Neuronal stem cell (in vitro differentiated cells): ENCODE data around the gene KLRC3.
A peak's percentile ranks its signal among the peaks of the same experiment; 100 is the strongest.
"Not testable (repeated sequence)": the region's sequence is repeated elsewhere in the genome, so short reads cannot be mapped to it uniquely, and the experiment has no call there.

ENCODE experiments used
- DNase-seq: peaks from one replicate; pipeline ENCODE4 v3.0.0-alpha.2; 2013; ENCODE audit warnings: low spot score
- H2AFZ ChIP-seq: one replicate; pipeline ENCODE4 v1.6.1; 2013; ENCODE audit warnings: mild to moderate bottlenecking, low read length, inconsistent platforms
- H2AK5ac ChIP-seq: 2 replicates; pipeline ENCODE4 v1.6.1; 2013; ENCODE audit warnings: low read depth, mild to moderate bottlenecking, inconsistent platforms, low read length, moderate library complexity, mixed read lengths
- H2BK120ac ChIP-seq: 2 replicates; pipeline ENCODE4 v1.6.1; 2013; ENCODE audit warnings: low read depth, mild to moderate bottlenecking, inconsistent platforms, low read length, moderate library complexity, mixed read lengths
- H2BK12ac ChIP-seq: one replicate; pipeline ENCODE4 v1.6.1; 2013; ENCODE audit warnings: low read length, inconsistent platforms
- H2BK15ac ChIP-seq: 2 replicates; pipeline ENCODE4 v1.6.1; 2013; ENCODE audit warnings: mild to moderate bottlenecking, low read length, inconsistent platforms, mixed read lengths
- H2BK5ac ChIP-seq: one replicate; pipeline ENCODE4 v1.6.1; 2013; ENCODE audit warnings: inconsistent platforms, mild to moderate bottlenecking, low read length, moderate library complexity
- H3K14ac ChIP-seq: one replicate; pipeline ENCODE4 v1.6.1; 2013; ENCODE audit warnings: low read length, inconsistent platforms
- H3K18ac ChIP-seq: 2 replicates; pipeline ENCODE4 v1.6.1; 2013; ENCODE audit warnings: low read length, inconsistent platforms
- H3K23ac ChIP-seq: 2 replicates; pipeline ENCODE4 v1.6.1; 2013; ENCODE audit warnings: low read depth, mild to moderate bottlenecking, mixed read lengths, low read length, inconsistent platforms; ENCODE audit not compliant: poor library complexity
- H3K27ac ChIP-seq: replicated peaks from 3 replicates; pipeline ENCODE4 v1.5.1; 2013; ENCODE audit warnings: low read length, inconsistent platforms
- H3K27me3 ChIP-seq, 3 experiments: 2 replicates each; pipeline ENCODE4 v1.6.1; 2013; ENCODE audit warnings: low read length in 3 of 3, mild to moderate bottlenecking in 2 of 3, inconsistent platforms in 1 of 3, low read depth in 1 of 3, mixed read lengths in 1 of 3, moderate library complexity in 1 of 3; ENCODE audit not compliant: control insufficient read depth in 3 of 3, insufficient read depth in 3 of 3
- H3K36me3 ChIP-seq, 2 donors: replicated peaks in 1 of 2; 2 replicates each; pipeline ENCODE4 v1.6.1; 2013; ENCODE audit warnings: low read length in 2 of 2; ENCODE audit not compliant: control insufficient read depth in 2 of 2, insufficient read depth in 2 of 2
- H3K4ac ChIP-seq: 2 replicates; pipeline ENCODE4 v1.6.1; 2013; ENCODE audit warnings: inconsistent platforms, mild to moderate bottlenecking, low read length, moderate library complexity
- H3K4me1 ChIP-seq, 2 donors: 1 replicate in 1 of 2; 2 replicates in 1 of 2; pipeline ENCODE4 v1.6.1; 2013; ENCODE audit warnings: low read length in 2 of 2, low read depth in 1 of 2; ENCODE audit not compliant: control insufficient read depth in 2 of 2, insufficient read depth in 1 of 2
- H3K4me2 ChIP-seq: one replicate; pipeline ENCODE4 v1.6.1; 2013; ENCODE audit warnings: mild to moderate bottlenecking, low read length, inconsistent platforms; ENCODE audit not compliant: insufficient read depth, poor library complexity, severe bottlenecking
- H3K4me3 ChIP-seq, 2 donors: 2 replicates each; pipeline ENCODE4 v1.5.1; 2013; ENCODE audit warnings: low read length in 2 of 2, mild to moderate bottlenecking in 2 of 2, inconsistent platforms in 1 of 2, moderate library complexity in 1 of 2
- H3K79me1 ChIP-seq: one replicate; pipeline ENCODE4 v1.6.1; 2013; ENCODE audit warnings: low read depth, mild to moderate bottlenecking, inconsistent platforms, low read length, moderate library complexity
- H3K9ac ChIP-seq: one replicate; pipeline ENCODE4 v1.6.1; 2013; ENCODE audit warnings: mild to moderate bottlenecking, low read depth, low read length, inconsistent platforms; ENCODE audit not compliant: poor library complexity
- H3K9me3 ChIP-seq, 2 donors: replicated peaks in 1 of 2; 2 replicates each; pipeline versions ENCODE3 to v1.6.1; 2013; ENCODE audit warnings: low read length in 2 of 2, mild to moderate bottlenecking in 2 of 2, inconsistent platforms in 1 of 2, low read depth in 1 of 2, mixed read lengths in 1 of 2, moderate library complexity in 1 of 2; ENCODE audit not compliant: control insufficient read depth in 2 of 2, insufficient read depth in 1 of 2
- H4K8ac ChIP-seq: one replicate; pipeline ENCODE4 v1.6.1; 2013; ENCODE audit warnings: low read depth, mild to moderate bottlenecking, inconsistent platforms, low read length, moderate library complexity
- H4K91ac ChIP-seq: one replicate; pipeline ENCODE4 v1.6.1; 2013; ENCODE audit warnings: low read length, low read depth, mild to moderate bottlenecking, inconsistent platforms; ENCODE audit not compliant: poor library complexity
- WGBS, 2 donors: extraction: QIAGEN DNeasy Blood & Tissue Kit; methylation state at CpG; one replicate each; pipeline ENCODE4 v1.1.7; 2013; ENCODE audit warnings: missing lambda C conversion rate in 2 of 2, mixed read lengths in 1 of 2; ENCODE audit not compliant: insufficient read length in 2 of 2, insufficient replicate concordance in 1 of 2; ENCODE audit errors: extremely low coverage in 2 of 2; 5-methylcytosine and 5-hydroxymethylcytosine counted together

KLRC3 gene

DNA sequence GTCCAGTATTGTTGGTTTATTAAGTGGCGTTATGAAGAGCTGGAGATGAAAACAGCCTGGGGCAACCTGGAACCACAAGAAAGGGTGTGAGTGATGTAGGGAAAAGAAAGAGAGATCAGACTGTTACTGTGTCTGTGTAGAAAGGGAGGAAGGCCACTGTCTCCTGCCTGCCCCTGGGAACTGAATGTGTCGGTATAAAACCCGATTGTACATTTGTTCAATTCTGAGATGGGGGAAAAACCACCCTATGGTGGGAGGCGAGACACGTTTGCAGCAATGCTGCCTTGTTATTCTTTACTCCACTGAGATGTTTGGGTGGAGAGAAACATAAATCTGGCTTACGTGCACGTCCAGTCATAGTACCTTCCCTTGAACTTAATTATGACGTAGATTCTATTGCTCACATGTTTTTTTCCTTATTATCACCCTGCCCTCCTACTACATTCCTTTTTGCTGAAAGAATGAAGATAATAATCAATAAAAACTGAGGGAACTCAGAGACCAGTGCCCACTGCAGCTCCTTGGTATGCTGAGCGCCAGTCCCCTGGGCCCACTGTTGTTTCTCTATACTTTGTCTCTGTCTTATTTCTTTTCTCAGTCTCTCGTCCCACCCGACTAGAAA, 25.8 kb downstream of the KLRC3 start:
- not testable (repeated sequence) for H2AK5ac ChIP-seq, H4K91ac ChIP-seq, H4K8ac ChIP-seq, H3K9me3 ChIP-seq, DNase-seq, H3K36me3 ChIP-seq, H2BK5ac ChIP-seq, H3K27ac ChIP-seq, H2AFZ ChIP-seq, H3K23ac ChIP-seq, H3K14ac ChIP-seq, H3K4me3 ChIP-seq, H3K4ac ChIP-seq, H2BK120ac ChIP-seq, H3K4me2 ChIP-seq, H2BK15ac ChIP-seq, H3K79me1 ChIP-seq, H3K18ac ChIP-seq, H3K27me3 ChIP-seq, H3K9ac ChIP-seq, H2BK12ac ChIP-seq, H3K4me1 ChIP-seq
- WGBS, 2 donors, result no CpG with 5 or more reads among the region's 11 CpGs

DNA sequence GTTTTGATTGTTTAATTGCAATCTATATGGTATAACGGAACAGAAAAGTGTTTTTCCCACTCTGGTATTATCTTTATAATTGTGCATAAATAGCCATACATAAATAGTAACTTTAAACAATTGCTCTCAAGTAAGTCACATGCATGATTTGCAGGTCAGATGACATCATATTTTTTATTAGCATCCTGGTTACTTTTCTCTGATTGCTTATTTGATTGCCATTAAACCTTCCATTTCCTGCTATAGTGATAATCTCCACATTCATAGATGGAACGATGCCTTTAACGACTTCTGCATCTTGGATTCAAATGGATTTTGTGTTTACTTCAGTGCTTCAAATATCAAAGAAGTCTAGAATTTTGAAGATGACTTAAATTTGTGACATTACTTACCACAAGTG, 27.1 kb downstream of the KLRC3 start:
- WGBS, 2 donors, result no CpG with 5 or more reads among the region's 3 CpGs
- H2AFZ ChIP-seq, result no peak overlapping the region

DNA sequence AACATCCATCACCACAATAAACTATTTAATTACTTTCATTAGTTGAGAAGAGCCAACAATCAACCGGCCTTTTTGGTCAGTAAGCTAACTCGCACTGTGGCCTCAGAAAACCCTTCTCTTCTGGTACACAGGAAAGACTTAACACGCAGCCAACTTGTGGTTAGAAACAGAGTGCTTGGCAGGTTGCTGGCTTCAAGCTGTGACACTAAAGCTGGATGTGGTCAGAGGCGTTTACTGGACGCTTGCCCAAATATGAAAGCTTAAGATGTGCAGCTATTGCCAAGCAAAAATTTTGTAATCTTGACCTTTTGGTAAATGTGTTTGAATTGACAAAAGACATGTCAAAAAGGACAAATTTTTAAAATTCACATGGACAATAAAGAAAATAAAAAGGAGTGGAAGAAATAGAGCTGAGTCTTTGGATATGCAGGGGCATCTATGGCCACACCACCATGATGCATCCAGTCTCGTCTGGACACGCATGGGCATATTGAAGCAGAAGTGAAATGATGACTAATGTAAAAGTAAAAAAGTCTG, 27.9 kb downstream of the KLRC3 start:
- no CpG with 5 or more reads among the region's 7 CpGs for WGBS, 2 donors
- Histone ChIP-seq H2BK5ac (no peak overlapping the region), H2AFZ (peak overlapping the region; percentile 41), H3K27ac (no peak overlapping the region), H4K8ac (no peak overlapping the region), H3K4me1 (no peaks in the 10 kb centered on the region), H3K9me3 (no peaks in the 10 kb centered on the region), H2AK5ac (no peak overlapping the region), H2BK12ac (no peak overlapping the region), H3K4me3 (no peak overlapping the region), H3K9ac (no peak overlapping the region), H3K4me2 (no peak overlapping the region), H3K27me3 (no peaks in the 10 kb centered on the region), H3K4ac (no peak overlapping the region), H2BK120ac (no peak overlapping the region), H3K79me1 (no peaks in the 10 kb centered on the region), H3K14ac (no peak overlapping the region), H3K36me3 (no peaks in the 10 kb centered on the region), H4K91ac (no peak overlapping the region), H2BK15ac (no peak overlapping the region), H3K23ac (no peak overlapping the region), H3K18ac (no peak overlapping the region)
- DNase-seq, result no peak

More for the DNA sequence above, 27.1 kb downstream of the KLRC3 start:
- no peaks in the 10 kb centered on the region for H3K27me3 ChIP-seq
- no peak overlapping the region for H4K8ac ChIP-seq
- no peaks in the 10 kb centered on the region for H3K9me3 ChIP-seq
- H3K9ac ChIP-seq, result no peak overlapping the region
- no peak overlapping the region for H2AK5ac ChIP-seq
- no peak overlapping the region for H2BK120ac ChIP-seq
- H3K27ac ChIP-seq, result no peak overlapping the region
- no peaks in the 10 kb centered on the region for H3K79me1 ChIP-seq
- no peak overlapping the region for H3K23ac ChIP-seq
- no peak overlapping the region for H3K18ac ChIP-seq
- H2BK15ac ChIP-seq, result no peak overlapping the region
- no peak overlapping the region for H3K14ac ChIP-seq
- no peak overlapping the region for H3K4ac ChIP-seq
- no peak for DNase-seq
- H2BK5ac ChIP-seq, result no peak overlapping the region
- H3K4me2 ChIP-seq, result no peak overlapping the region
- H4K91ac ChIP-seq, result no peak overlapping the region
- H2BK12ac ChIP-seq, result no peak overlapping the region
- no peaks in the 10 kb centered on the region for H3K4me1 ChIP-seq
- no peak overlapping the region for H3K4me3 ChIP-seq
- H3K36me3 ChIP-seq, result no peaks in the 10 kb centered on the region

DNA sequence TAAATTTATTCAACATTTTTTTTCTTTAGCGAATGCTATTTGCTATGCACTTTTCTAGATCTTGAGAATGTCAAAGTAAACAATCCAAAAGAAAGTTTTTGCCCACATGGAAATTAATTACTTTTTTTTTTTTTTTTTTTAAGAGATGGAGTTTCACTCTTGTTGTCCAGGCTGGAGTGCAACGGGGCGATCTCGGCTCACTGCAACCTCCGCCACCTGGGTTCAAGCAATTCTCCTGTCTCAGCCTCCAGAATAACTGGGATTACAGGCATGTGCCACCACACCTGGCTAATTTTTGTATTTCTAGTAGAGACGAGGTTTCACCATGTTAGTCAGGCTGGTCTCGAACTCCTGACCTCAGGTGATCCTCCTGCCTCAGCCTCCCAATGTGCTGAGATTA, 29.4 kb downstream of the KLRC3 start:
- H3K23ac ChIP-seq, result not testable (repeated sequence)

More for the DNA sequence above, 29.4 kb downstream of the KLRC3 start:
- WGBS, 2 donors, result no CpG with 5 or more reads among the region's 7 CpGs
- not testable (repeated sequence) for H4K91ac ChIP-seq, H3K27me3 ChIP-seq, H3K9ac ChIP-seq, H2BK120ac ChIP-seq, H3K4ac ChIP-seq, H3K4me3 ChIP-seq, H2AFZ ChIP-seq, H3K36me3 ChIP-seq, H2AK5ac ChIP-seq, H3K79me1 ChIP-seq, H2BK5ac ChIP-seq, H3K27ac ChIP-seq, H3K14ac ChIP-seq, H3K4me1 ChIP-seq, H3K9me3 ChIP-seq, H2BK12ac ChIP-seq, DNase-seq, H4K8ac ChIP-seq, H2BK15ac ChIP-seq, H3K4me2 ChIP-seq, H3K18ac ChIP-seq
